ENCODE data around the gene RXRB. TPM values are rescaled to one million over a fixed set of nuclear protein-coding genes. Genes with fewer than 3 reads are reported as not detected.

Gene RXRB
- total RNA-seq, 2 donors from 2014 or later: 24.8 to 27.2 TPM

GRCh38 chr6:33202799-33203198, 2.3 kb upstream of the RXRB start:
- H3K27me3 Mint-ChIP-seq (ENCODE audit: insufficient read depth): peaks cover 23% of the 10 kb centered on the region
- peak overlapping the region; percentile 99 for H3K4me3 ChIP-seq (ENCODE audit: low read length)
- H3K36me3 ChIP-seq (ENCODE audit: control insufficient read depth, insufficient read depth, low read length): peaks cover 22% of the 10 kb centered on the region
- no peaks in the 10 kb centered on the region for H3K9me3 Mint-ChIP-seq
- peak overlapping the region; percentile 96 for H3K4me3 Mint-ChIP-seq
- no peaks in the 10 kb centered on the region for H3K27me3 ChIP-seq (ENCODE audit: control insufficient read depth, insufficient read depth, low read length, poor library complexity, severe bottlenecking)
- H3K9ac ChIP-seq (ENCODE audit: extremely low read depth, low read length, poor library complexity, severe bottlenecking): no peak overlapping the region
- peaks cover 24% of the 10 kb centered on the region for H3K36me3 Mint-ChIP-seq (ENCODE audit: low read depth)
- no peak for TF ChIP-seq CTCF (conservative IDR thresholded peaks at IDR 0.05)
- H3K4me1 ChIP-seq (ENCODE audit: control insufficient read depth, insufficient read depth, low read length): peaks cover 7% of the 10 kb centered on the region
- no peak overlapping the region for H3K27ac ChIP-seq (ENCODE audit: low read depth, low read length)
- H3K27ac Mint-ChIP-seq: peak overlapping the region; percentile 99
- WGBS, 2 experiments (ENCODE audit: insufficient coverage in 1 of 2, insufficient read length in 1 of 2): 87 to 93% methylated on average over 5 to 6 of the region's 6 CpGs
- H3K4me1 Mint-ChIP-seq: peaks cover 30% of the 10 kb centered on the region
- no peak for DNase-seq
- H3K9me3 ChIP-seq (ENCODE audit: control insufficient read depth, low read length): no peaks in the 10 kb centered on the region

GRCh38 chr6:33201935-33202334, 1.5 kb upstream of the RXRB start:
- no peaks in the 10 kb centered on the region for H3K9me3 Mint-ChIP-seq
- Histone ChIP-seq H3K9me3 (ENCODE audit: control insufficient read depth, low read length) (no peaks in the 10 kb centered on the region), H3K36me3 (ENCODE audit: control insufficient read depth, insufficient read depth, low read length) (peaks cover 24% of the 10 kb centered on the region), H3K27me3 (ENCODE audit: control insufficient read depth, insufficient read depth, low read length, poor library complexity, severe bottlenecking) (no peaks in the 10 kb centered on the region), H3K9ac (ENCODE audit: extremely low read depth, low read length, poor library complexity, severe bottlenecking) (peak overlapping the region; percentile 99), H3K27ac (ENCODE audit: low read depth, low read length) (no peak overlapping the region), H3K4me3 (ENCODE audit: low read length) (peak overlapping the region; percentile 99), H3K4me1 (ENCODE audit: control insufficient read depth, insufficient read depth, low read length) (peaks cover 7% of the 10 kb centered on the region)
- H3K4me3 Mint-ChIP-seq: peak overlapping the region; percentile 96
- 86 to 91% methylated on average over 2 to 5 of the region's 6 CpGs for WGBS, 2 experiments (ENCODE audit: insufficient coverage in 1 of 2, insufficient read length in 1 of 2)
- peaks cover 26% of the 10 kb centered on the region for H3K36me3 Mint-ChIP-seq (ENCODE audit: low read depth)
- no peak for DNase-seq
- TF ChIP-seq CTCF (conservative IDR thresholded peaks at IDR 0.05): no peak
- H3K27me3 Mint-ChIP-seq (ENCODE audit: insufficient read depth): peaks cover 18% of the 10 kb centered on the region
- H3K4me1 Mint-ChIP-seq: peaks cover 30% of the 10 kb centered on the region
- H3K27ac Mint-ChIP-seq: peak overlapping the region; percentile 99

GRCh38 chr6:33201147-33201545, 681 bp upstream of the RXRB start:
- Mint-ChIP-seq H3K27ac (peak overlapping the region; percentile 99), H3K9me3 (no peaks in the 10 kb centered on the region), H3K36me3 (ENCODE audit: low read depth) (peaks cover 32% of the 10 kb centered on the region), H3K4me1 (peaks cover 30% of the 10 kb centered on the region), H3K4me3 (peak overlapping the region; percentile 96), H3K27me3 (ENCODE audit: insufficient read depth) (peaks cover 10% of the 10 kb centered on the region)
- TF ChIP-seq CTCF (conservative IDR thresholded peaks at IDR 0.05): peak; percentile 22
- Histone ChIP-seq H3K36me3 (ENCODE audit: control insufficient read depth, insufficient read depth, low read length) (peaks cover 32% of the 10 kb centered on the region), H3K27me3 (ENCODE audit: control insufficient read depth, insufficient read depth, low read length, poor library complexity, severe bottlenecking) (no peaks in the 10 kb centered on the region), H3K9ac (ENCODE audit: extremely low read depth, low read length, poor library complexity, severe bottlenecking) (peak overlapping the region; percentile 99), H3K4me1 (ENCODE audit: control insufficient read depth, insufficient read depth, low read length) (peaks cover 7% of the 10 kb centered on the region), H3K4me3 (ENCODE audit: low read length) (peak overlapping the region; percentile 99), H3K9me3 (ENCODE audit: control insufficient read depth, low read length) (no peaks in the 10 kb centered on the region), H3K27ac (ENCODE audit: low read depth, low read length) (peak overlapping the region; percentile 95)
- no peak for DNase-seq
- 7% methylated on average over 8 to 14 of the region's 14 CpGs for WGBS, 2 experiments (ENCODE audit: insufficient coverage in 1 of 2, insufficient read length in 1 of 2)
